Erythroblast (primary cell): ENCODE results near the gene ATG7.

Experiments
- GATA1 ChIP-seq: IDR thresholded peaks from 2 replicates; pipeline ENCODE4 v1.6.1; 2011; ENCODE audit warnings: low read depth, mild to moderate bottlenecking, control low read depth, low read length, moderate library complexity
- POLR2A ChIP-seq: IDR thresholded peaks from 2 replicates; pipeline ENCODE4 v1.6.1; 2011; ENCODE audit warnings: mild to moderate bottlenecking, low read length

DNA sequence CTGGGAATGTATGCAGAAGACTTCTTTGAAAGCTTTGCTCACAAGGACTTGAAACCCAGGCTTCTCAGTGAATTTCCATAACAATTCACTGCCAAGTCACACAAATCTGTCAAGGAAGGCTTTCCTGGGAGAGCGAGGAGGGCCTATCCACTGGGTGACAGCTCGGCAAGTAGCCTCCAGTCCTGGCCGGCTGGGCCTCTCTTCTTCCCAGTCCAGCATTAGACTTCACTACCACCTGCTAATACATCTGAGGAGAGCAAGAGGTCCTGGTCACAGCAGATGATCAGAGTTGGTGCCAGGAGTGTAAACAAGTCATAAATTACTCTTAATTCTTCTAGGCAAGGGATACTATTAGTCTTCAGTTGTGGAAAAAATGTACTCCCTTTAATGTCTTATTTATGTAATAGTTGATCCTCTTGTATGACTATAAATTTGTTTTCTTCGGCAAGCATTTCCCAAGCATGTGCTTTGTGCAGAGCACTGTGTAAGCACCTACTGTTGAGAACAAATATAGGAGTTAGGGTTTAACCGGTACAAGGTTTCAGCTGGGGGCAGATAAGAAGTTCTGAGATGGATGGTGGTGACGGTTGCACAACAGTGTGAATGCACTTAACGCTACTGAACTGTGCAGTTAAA is 208.6 kb downstream of the ATG7 start:
- TF ChIP-seq POLR2A (no peak), GATA1 (no peak)
